NB4 (cell line): ENCODE measurements around the gene TPRG1.

ENCODE experiments used
- POLR2A ChIP-seq: IDR thresholded peaks from 2 replicates; pipeline ENCODE4 v1.6.1; 2011; ENCODE audit warnings: mild to moderate bottlenecking; ENCODE audit not compliant: insufficient read length; ENCODE audit errors: extremely low read depth
- TF ChIP-seq, protein P1 (sequence below): IDR thresholded peaks from one replicate; pipeline ENCODE4 v1.5.1; 2012; ENCODE audit warnings: low read depth, low read length
- TF ChIP-seq, protein P2 (sequence below): IDR thresholded peaks from 2 replicates; pipeline ENCODE4 v1.6.1; 2011; ENCODE audit warnings: low read depth, low read length

DNA sequence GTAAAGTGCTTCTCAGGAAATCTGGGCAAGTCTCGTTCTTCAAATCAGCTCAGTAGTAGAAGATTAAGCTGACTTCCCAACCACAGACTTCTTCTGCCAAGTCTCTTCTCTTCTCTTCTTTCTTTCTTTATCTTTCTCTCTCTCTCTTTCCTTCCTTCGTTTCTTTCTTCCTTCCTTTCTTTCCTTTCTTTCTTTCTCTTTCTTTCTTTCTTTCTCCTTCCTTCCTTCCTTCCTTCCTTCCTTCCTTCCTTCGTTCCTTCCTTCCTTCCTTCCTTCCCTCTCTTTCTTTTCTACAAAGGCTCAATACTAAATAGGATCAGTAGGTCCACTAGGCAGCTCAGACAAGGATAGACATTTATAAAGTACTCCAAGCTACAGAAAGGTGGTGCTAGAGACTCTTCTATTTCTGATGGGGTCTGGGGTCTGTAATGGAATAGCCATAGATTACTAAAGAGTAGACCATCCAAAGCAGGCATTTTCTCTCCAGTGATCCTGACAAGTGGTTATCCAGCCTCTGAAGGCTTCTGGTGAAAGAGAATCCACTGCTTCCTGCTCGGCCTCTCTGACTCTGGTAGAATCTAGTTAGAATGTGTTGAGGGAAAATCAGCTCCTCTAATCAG, 100.8 kb downstream of the TPRG1 start:
- TF ChIP-seq, protein P1, sequence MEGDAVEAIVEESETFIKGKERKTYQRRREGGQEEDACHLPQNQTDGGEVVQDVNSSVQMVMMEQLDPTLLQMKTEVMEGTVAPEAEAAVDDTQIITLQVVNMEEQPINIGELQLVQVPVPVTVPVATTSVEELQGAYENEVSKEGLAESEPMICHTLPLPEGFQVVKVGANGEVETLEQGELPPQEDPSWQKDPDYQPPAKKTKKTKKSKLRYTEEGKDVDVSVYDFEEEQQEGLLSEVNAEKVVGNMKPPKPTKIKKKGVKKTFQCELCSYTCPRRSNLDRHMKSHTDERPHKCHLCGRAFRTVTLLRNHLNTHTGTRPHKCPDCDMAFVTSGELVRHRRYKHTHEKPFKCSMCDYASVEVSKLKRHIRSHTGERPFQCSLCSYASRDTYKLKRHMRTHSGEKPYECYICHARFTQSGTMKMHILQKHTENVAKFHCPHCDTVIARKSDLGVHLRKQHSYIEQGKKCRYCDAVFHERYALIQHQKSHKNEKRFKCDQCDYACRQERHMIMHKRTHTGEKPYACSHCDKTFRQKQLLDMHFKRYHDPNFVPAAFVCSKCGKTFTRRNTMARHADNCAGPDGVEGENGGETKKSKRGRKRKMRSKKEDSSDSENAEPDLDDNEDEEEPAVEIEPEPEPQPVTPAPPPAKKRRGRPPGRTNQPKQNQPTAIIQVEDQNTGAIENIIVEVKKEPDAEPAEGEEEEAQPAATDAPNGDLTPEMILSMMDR, result peak; percentile 30
- TF ChIP-seq POLR2A, result no peak
- TF ChIP-seq, protein P2, sequence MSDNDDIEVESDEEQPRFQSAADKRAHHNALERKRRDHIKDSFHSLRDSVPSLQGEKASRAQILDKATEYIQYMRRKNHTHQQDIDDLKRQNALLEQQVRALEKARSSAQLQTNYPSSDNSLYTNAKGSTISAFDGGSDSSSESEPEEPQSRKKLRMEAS, result no peak
